ENCODE results near the gene DPF1.

DNA sequence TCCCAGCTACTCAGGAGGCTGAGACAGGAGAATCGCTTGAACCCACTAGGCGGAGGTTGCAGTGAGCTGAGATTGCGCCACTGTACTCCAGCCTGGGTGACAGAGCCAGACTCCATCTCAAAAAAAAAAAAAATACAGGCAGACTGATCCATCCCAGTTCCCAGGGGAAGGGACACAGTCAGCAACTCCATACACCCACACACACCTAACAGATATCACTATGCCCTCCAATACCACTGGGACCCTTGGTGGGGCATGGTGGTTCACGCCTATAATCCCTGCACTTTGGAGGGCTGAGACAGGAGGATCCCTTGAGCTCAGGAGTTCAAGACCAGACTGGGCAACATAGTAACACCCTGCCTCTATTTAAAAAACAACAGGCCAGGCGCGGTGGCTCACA, 2.6 kb downstream of the DPF1 start:
- TF ChIP-seq, protein P1, sequence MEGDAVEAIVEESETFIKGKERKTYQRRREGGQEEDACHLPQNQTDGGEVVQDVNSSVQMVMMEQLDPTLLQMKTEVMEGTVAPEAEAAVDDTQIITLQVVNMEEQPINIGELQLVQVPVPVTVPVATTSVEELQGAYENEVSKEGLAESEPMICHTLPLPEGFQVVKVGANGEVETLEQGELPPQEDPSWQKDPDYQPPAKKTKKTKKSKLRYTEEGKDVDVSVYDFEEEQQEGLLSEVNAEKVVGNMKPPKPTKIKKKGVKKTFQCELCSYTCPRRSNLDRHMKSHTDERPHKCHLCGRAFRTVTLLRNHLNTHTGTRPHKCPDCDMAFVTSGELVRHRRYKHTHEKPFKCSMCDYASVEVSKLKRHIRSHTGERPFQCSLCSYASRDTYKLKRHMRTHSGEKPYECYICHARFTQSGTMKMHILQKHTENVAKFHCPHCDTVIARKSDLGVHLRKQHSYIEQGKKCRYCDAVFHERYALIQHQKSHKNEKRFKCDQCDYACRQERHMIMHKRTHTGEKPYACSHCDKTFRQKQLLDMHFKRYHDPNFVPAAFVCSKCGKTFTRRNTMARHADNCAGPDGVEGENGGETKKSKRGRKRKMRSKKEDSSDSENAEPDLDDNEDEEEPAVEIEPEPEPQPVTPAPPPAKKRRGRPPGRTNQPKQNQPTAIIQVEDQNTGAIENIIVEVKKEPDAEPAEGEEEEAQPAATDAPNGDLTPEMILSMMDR (IDR thresholded peaks at IDR 0.05): no peak
- no peak for TF ChIP-seq POLR2A (IDR thresholded peaks at IDR 0.05)

Measured in esophagus squamous epithelium (tissue), 4 donors.